Right lobe of liver (tissue), 4 donors: ENCODE results near the gene LARP4B.

Experiments
- CTCF ChIP-seq, 4 donors: fragments of 200-600 bp in 3 of 4; fragments of 450-650 bp in 1 of 4; IDR thresholded peaks; one replicate each; pipeline versions ENCODE4 v1.5.1 to v1.8.0; 2016 to 2022; ENCODE audit warnings: antibody characterized with exemption in 4 of 4, mild to moderate bottlenecking in 2 of 4
- POLR2A ChIP-seq: fragments of 450-650 bp; IDR thresholded peaks from one replicate; pipeline ENCODE4 v1.6.1; 2017; ENCODE audit warnings: antibody characterized with exemption, mild to moderate bottlenecking
- donor health status: DM: no; HTN: no; CAD: no.
- donor health status: DM: no; HTN: no; CAD: no.
- donor health status: DM: no; HTN: yes; CAD: no.

- no peak for TF ChIP-seq CTCF (IDR thresholded peaks at IDR 0.05)
- TF ChIP-seq POLR2A: no peak
Observed at GRCh38 chr10:791639-792038, 139.9 kb downstream of the LARP4B start.
